ENCODE data around the gene POMT1.

Gene POMT1

DNA sequence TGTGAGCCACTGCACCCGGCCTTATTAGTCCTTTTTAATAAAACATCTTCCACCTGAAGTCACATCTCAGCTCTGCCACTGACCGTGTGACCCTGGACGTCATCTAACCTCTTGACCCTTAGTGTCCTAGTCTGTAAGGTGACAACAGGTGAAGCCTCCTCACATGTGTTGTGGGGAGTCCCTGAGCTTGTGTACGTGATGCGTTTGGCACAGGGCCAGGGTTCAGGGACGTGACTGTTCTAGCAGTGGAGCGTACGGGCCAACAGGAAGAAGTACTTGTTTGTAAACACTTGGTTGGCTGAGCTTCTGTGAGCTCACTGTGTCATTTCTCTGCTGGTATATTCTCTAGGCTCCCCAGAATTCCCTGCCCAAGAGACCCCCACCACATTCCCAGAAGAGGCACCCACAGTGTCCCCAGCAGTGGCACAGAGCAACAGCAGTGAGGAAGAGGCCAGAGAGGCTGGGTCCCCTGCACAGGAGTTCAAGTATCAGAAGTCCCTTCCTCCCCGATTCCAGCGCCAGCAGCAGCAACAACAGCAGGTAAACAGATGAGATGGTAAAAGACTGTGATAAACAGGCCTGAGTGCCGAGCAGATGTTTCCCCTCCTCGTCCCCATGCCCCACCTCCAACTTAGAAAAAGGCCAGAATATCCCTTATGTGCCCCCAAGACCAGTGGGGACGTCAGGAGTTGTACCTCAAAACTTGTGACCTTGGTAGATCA, 35.3 kb upstream of the POMT1 start:
- ChIA-PET POLR2A (interaction anchor here (0.7 to 0.8 kb wide), 2 partner anchors 10 to 252 kb away, joined by 3 to 4 read pairs; no protein-coding TSS in a partner anchor), CTCF (interaction anchor here (0.7 to 1.6 kb wide), 5 partner anchors 9 to 117 kb away, joined by 3 to 5 read pairs (median 4); no protein-coding TSS in a partner anchor)
- TF ChIP-seq ZNF423 (tag by site-specific recombination; IDR thresholded peaks at IDR 0.05): no peak
- no peak for TF ChIP-seq ZNF510 (tag by site-specific recombination; IDR thresholded peaks at IDR 0.05; ENCODE audit: insufficient replicate concordance)
- no peak for TF ChIP-seq GLIS2 (tag by site-specific recombination; IDR thresholded peaks at IDR 0.05)
- TF ChIP-seq ZNF157 (tag by site-specific recombination; IDR thresholded peaks at IDR 0.05): peak; percentile 73
- no peak for TF ChIP-seq ZNF768 (tag by site-specific recombination; IDR thresholded peaks at IDR 0.05)
- TF ChIP-seq BCL11A (tag by site-specific recombination; IDR thresholded peaks at IDR 0.05; ENCODE audit: low read depth): no peak
- TF ChIP-seq, protein P1, sequence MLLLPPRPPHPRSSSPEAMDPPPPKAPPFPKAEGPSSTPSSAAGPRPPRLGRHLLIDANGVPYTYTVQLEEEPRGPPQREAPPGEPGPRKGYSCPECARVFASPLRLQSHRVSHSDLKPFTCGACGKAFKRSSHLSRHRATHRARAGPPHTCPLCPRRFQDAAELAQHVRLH (tag by site-specific recombination; IDR thresholded peaks at IDR 0.05): no peak
- no peaks in the 10 kb centered on the region for H3K4me1 ChIP-seq (ENCODE audit: control insufficient read depth, insufficient read depth, low read length)
- H3K9me3 ChIP-seq (ENCODE audit: control insufficient read depth, insufficient read depth, low read depth, low read length): no peaks in the 10 kb centered on the region
- H3K4me3 ChIP-seq (ENCODE audit: low read depth, low read length): no peak overlapping the region
- peaks cover 64 to 91% of the 10 kb centered on the region in 2 experiments for H3K36me3 ChIP-seq (ENCODE audit: control insufficient read depth in 2 of 2, insufficient read depth in 1 of 2, low read length in 2 of 2)
- no peak overlapping the region for H3K27ac ChIP-seq (ENCODE audit: extremely low read depth, low read depth, low read length)

DNA sequence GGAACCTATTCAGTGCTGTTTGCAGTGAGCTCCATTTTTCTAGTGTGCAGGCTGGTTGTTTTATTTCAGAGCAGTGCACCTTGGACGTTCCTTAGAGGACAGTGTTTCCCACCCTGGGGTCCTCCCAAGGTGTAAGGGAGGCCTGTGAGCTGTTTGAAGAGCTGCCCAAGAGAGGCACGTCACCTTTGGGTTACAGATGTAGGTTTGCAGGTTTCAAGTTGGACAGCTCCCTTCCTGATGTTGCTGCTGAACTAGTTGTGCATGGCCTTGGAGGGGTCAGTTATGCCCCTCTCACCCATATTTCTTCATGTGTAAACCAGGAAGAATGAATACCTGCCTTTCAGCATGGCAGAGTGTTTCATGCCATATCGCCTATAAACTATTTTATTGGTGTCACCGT, 34.7 kb upstream of the POMT1 start:
- Histone ChIP-seq H3K4me1 (ENCODE audit: control insufficient read depth, insufficient read depth, low read length) (no peaks in the 10 kb centered on the region), H3K27ac (ENCODE audit: extremely low read depth, low read depth, low read length) (no peak overlapping the region), H3K36me3 (ENCODE audit: control insufficient read depth in 2 of 2, insufficient read depth in 1 of 2, low read length in 2 of 2) (peaks cover 63 to 93% of the 10 kb centered on the region in 2 experiments), H3K4me3 (ENCODE audit: low read depth, low read length) (no peak overlapping the region), H3K9me3 (ENCODE audit: control insufficient read depth, insufficient read depth, low read depth, low read length) (no peaks in the 10 kb centered on the region)
- TF ChIP-seq ZNF624 (tag by site-specific recombination; IDR thresholded peaks at IDR 0.05): no peak
- TF ChIP-seq KLF8 (tag by site-specific recombination; IDR thresholded peaks at IDR 0.05): no peak
- TF ChIP-seq, protein P2, sequence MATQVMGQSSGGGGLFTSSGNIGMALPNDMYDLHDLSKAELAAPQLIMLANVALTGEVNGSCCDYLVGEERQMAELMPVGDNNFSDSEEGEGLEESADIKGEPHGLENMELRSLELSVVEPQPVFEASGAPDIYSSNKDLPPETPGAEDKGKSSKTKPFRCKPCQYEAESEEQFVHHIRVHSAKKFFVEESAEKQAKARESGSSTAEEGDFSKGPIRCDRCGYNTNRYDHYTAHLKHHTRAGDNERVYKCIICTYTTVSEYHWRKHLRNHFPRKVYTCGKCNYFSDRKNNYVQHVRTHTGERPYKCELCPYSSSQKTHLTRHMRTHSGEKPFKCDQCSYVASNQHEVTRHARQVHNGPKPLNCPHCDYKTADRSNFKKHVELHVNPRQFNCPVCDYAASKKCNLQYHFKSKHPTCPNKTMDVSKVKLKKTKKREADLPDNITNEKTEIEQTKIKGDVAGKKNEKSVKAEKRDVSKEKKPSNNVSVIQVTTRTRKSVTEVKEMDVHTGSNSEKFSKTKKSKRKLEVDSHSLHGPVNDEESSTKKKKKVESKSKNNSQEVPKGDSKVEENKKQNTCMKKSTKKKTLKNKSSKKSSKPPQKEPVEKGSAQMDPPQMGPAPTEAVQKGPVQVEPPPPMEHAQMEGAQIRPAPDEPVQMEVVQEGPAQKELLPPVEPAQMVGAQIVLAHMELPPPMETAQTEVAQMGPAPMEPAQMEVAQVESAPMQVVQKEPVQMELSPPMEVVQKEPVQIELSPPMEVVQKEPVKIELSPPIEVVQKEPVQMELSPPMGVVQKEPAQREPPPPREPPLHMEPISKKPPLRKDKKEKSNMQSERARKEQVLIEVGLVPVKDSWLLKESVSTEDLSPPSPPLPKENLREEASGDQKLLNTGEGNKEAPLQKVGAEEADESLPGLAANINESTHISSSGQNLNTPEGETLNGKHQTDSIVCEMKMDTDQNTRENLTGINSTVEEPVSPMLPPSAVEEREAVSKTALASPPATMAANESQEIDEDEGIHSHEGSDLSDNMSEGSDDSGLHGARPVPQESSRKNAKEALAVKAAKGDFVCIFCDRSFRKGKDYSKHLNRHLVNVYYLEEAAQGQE (tag by site-specific recombination; IDR thresholded peaks at IDR 0.05): peak; percentile 81
- ChIA-PET POLR2A (no interaction called here), CTCF (interaction anchor here (0.5 to 1.6 kb wide), 5 partner anchors 8 to 269 kb away, joined by 3 to 5 read pairs (median 4); no protein-coding TSS in a partner anchor)

DNA sequence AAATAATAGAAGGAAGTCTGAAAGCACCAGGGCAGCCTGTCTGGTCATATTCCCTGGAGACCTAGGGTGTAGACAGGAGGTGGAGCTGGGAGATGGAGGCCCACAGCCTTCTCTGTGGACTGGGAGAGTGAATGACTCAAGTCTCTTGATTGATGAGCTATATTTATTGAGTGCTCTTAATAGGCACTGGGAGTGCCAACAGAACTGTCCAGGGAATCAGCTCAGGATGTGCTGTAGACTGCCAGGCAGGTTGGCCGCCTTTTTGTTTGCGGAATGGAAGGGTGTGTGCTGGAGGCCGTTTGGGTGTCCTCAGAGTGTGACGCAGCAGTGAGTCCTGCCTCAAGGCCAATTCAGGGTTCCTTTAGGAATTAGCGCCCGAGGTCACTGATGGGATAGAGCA, 33.4 kb upstream of the POMT1 start:
- no peak overlapping the region for H3K4me3 ChIP-seq (ENCODE audit: low read depth, low read length)
- TF ChIP-seq ZEB2 (tag by site-specific recombination; IDR thresholded peaks at IDR 0.05) (no peak), ZNF785 (tag by site-specific recombination; IDR thresholded peaks at IDR 0.05) (no peak), ZNF138 (tag by site-specific recombination; IDR thresholded peaks at IDR 0.05; ENCODE audit: borderline replicate concordance) (no peak), ZNF391 (tag by site-specific recombination; IDR thresholded peaks at IDR 0.05; ENCODE audit: borderline replicate concordance, low read depth) (no peak), KLF9 (tag by site-specific recombination; IDR thresholded peaks at IDR 0.05; ENCODE audit: low read depth) (no peak), ZNF544 (tag by site-specific recombination; IDR thresholded peaks at IDR 0.05) (no peak), ZNF776 (tag by site-specific recombination; IDR thresholded peaks at IDR 0.05; ENCODE audit: borderline replicate concordance) (no peak), ZNF2 (tag by site-specific recombination; IDR thresholded peaks at IDR 0.05) (no peak), ZXDB (tag by site-specific recombination; IDR thresholded peaks at IDR 0.05) (no peak), GLI4 (tag by site-specific recombination; IDR thresholded peaks at IDR 0.05) (no peak), ZNF184 (tag by site-specific recombination; IDR thresholded peaks at IDR 0.05) (no peak), ZNF624 (tag by site-specific recombination; IDR thresholded peaks at IDR 0.05) (no peak), ZNF677 (tag by site-specific recombination; IDR thresholded peaks at IDR 0.05) (no peak), YY2 (tag by site-specific recombination; IDR thresholded peaks at IDR 0.05) (no peak)
- TF ChIP-seq, protein P3, sequence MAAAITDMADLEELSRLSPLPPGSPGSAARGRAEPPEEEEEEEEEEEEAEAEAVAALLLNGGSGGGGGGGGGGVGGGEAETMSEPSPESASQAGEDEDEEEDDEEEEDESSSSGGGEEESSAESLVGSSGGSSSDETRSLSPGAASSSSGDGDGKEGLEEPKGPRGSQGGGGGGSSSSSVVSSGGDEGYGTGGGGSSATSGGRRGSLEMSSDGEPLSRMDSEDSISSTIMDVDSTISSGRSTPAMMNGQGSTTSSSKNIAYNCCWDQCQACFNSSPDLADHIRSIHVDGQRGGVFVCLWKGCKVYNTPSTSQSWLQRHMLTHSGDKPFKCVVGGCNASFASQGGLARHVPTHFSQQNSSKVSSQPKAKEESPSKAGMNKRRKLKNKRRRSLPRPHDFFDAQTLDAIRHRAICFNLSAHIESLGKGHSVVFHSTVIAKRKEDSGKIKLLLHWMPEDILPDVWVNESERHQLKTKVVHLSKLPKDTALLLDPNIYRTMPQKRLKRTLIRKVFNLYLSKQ (tag by site-specific recombination; IDR thresholded peaks at IDR 0.05; ENCODE audit: borderline replicate concordance): no peak
- TF ChIP-seq, protein P4, sequence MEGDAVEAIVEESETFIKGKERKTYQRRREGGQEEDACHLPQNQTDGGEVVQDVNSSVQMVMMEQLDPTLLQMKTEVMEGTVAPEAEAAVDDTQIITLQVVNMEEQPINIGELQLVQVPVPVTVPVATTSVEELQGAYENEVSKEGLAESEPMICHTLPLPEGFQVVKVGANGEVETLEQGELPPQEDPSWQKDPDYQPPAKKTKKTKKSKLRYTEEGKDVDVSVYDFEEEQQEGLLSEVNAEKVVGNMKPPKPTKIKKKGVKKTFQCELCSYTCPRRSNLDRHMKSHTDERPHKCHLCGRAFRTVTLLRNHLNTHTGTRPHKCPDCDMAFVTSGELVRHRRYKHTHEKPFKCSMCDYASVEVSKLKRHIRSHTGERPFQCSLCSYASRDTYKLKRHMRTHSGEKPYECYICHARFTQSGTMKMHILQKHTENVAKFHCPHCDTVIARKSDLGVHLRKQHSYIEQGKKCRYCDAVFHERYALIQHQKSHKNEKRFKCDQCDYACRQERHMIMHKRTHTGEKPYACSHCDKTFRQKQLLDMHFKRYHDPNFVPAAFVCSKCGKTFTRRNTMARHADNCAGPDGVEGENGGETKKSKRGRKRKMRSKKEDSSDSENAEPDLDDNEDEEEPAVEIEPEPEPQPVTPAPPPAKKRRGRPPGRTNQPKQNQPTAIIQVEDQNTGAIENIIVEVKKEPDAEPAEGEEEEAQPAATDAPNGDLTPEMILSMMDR (tag by site-specific recombination; IDR thresholded peaks at IDR 0.05): no peak
- CTCF ChIA-PET: interaction anchor here (1.9 to 2.3 kb wide), 2 partner anchors 9 to 119 kb away, joined by 7 read pairs; no protein-coding TSS in a partner anchor
- H3K4me1 ChIP-seq (ENCODE audit: control insufficient read depth, insufficient read depth, low read length): no peaks in the 10 kb centered on the region
- H3K36me3 ChIP-seq (ENCODE audit: control insufficient read depth in 2 of 2, insufficient read depth in 1 of 2, low read length in 2 of 2): peaks cover 57 to 93% of the 10 kb centered on the region in 2 experiments
- no peak overlapping the region for H3K27ac ChIP-seq (ENCODE audit: extremely low read depth, low read depth, low read length)
- POLR2A ChIA-PET: interaction anchor here (0.6 to 1.4 kb wide), 2 partner anchors 34 to 96 kb away, joined by 3 read pairs; no protein-coding TSS in a partner anchor
- no peaks in the 10 kb centered on the region for H3K9me3 ChIP-seq (ENCODE audit: control insufficient read depth, insufficient read depth, low read depth, low read length)
